Measurements from ENCODE around the gene NIPAL3.

The NIPAL3 gene

DNA sequence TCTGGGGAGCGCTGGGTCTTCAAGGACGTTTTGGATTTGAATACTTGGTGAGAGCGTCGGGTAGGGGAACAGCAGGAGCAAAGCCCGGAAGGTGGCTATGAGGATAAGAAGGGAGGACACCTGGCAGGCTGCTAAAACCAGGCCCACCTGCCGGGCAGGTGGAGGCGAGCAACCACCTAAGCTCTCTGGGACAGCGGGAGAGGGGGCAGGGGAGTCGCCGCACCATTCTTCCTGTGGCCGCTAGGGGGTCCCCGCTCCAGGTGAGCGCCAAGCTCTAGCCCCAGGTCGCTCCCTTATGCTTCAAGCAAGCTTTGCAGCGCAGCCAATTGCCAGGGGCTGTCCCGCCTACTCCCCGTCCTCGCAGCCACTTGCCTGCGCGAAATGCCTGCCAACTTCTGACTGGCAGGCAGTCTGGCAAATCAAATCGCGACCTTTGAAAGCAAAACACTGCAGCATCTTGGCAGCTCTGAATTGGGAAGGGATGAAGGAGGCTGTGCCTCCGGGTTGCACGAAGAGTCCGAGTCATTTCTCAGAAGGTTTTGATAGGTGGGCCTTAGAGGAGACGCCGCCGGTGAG, at the start of gene NIPAL3:
Gene NIPAL3 (plus strand): TSS at position 469 of the 576 bp plus-strand sequence. CDS start 3,746 bp downstream, outside the sequence.
- Histone ChIP-seq H3K27me3 (peaks cover 8 to 30% (median 23%) of the 10 kb centered on the region in 11 experiments), H3K9me3 (replicated peaks in 1 of 11) (no peaks in the 10 kb centered on the region), H4K20me1 (peaks cover 0 to 5% (median 0%) of the 10 kb centered on the region in 11 experiments; a peak in 1 of 22 replicates), H3K4me1 (peaks cover 29 to 45% (median 41%) of the 10 kb centered on the region in 10 experiments), H3K27ac (peak within 1 kb of the TSS in 9 of 11 experiments; percentile 0 to 34 (median 23); a peak in 12 of 22 replicates), H3K9ac (peak within 1 kb of the TSS; percentile 43 to 76 (median 66); a peak in 20 of 22 replicates), H3K36me3 (peaks cover 0 to 12% (median 9%) of the 10 kb centered on the region in 11 experiments; a peak in 9 of 22 replicates), H3K4me2 (peak within 1 kb of the TSS; percentile 85 to 98 (median 93)), H3K4me3 (peak within 1 kb of the TSS; percentile 69 to 82 (median 73))
- TF ChIP-seq Cebpa-rat (IDR thresholded peaks at IDR 0.05) = no peak

DNA sequence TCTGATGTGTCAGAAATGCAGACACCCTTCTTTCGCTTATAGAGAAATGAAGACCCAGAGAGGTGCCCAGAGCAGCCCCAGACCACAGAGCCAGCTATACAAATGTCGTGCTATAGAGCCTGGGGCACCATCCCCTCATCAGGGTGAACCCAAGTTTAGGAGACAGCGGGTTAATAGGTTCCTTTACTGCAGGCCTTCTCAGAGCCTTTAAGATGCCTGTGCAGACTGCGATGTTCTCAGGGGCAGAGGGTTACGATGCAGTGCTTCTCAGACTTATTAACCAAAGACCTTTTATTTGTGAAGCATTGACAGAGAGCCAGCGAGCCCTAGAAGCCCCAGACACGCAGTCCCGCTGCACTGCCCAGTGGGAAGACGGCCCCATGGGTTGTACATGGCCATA, 48.9 kb upstream of the NIPAL3 start:
- Histone ChIP-seq H3K36me3 (no peaks in the 10 kb centered on the region), H3K9ac (no peak overlapping the region), H3K9me3 (replicated peaks in 1 of 11) (no peaks in the 10 kb centered on the region), H3K4me1 (peaks cover 0 to 30% (median 14%) of the 10 kb centered on the region in 10 experiments; a peak in 12 of 20 replicates), H3K27me3 (no peaks in the 10 kb centered on the region), H3K27ac (no peak overlapping the region), H3K4me2 (no peak overlapping the region), H4K20me1 (no peaks in the 10 kb centered on the region), H3K4me3 (no peak overlapping the region)
- TF ChIP-seq Cebpa-rat (IDR thresholded peaks at IDR 0.05) = no peak

DNA sequence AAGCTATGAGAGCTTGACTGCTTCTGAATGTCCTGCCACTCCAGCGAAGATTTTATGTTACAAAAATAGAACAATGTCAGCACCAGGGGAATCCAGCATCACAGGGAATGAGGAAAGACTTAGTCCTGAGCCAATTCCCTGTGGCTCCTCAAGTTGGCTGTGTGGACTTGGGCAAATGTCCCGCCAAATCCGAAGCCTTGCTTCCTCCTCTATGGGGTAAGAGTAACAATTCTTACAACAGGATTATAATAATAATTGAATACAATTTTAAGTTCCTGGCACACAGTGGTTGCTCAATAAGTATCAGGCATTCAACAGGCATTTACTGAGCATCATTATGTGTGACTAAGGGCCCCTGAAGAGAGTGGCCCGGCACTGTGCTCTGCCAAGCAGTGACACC, 46.4 kb upstream of the NIPAL3 start:
- Histone ChIP-seq H3K4me1 (peaks cover 6 to 31% (median 19%) of the 10 kb centered on the region in 10 experiments; a peak in 18 of 20 replicates), H3K27ac (no peak overlapping the region)
- no peak for TF ChIP-seq Cebpa-rat (IDR thresholded peaks at IDR 0.05)

DNA sequence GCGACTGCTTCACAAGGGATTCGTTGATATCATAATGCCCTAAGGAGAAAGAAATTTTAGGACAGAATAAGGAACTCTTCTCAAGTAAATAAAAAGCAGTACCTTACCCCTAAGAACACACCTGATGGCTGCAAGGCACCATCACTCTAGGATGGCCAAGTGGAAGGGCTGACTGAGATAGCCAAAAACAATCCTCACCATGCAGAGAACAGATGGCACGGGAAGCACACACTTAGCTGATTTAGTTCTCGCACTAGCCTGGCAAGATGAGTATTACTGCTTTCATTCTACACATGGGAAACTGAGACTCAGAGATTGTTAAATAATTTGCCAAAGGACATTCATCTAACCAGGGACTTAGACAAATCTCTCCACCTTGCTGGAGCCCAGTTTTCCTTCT, 45.8 kb upstream of the NIPAL3 start:
- Histone ChIP-seq H3K9ac (no peak overlapping the region), H3K4me2 (no peak overlapping the region), H3K27me3 (no peaks in the 10 kb centered on the region), H4K20me1 (no peaks in the 10 kb centered on the region), H3K36me3 (no peaks in the 10 kb centered on the region), H3K9me3 (replicated peaks in 1 of 11) (no peaks in the 10 kb centered on the region), H3K4me3 (no peak overlapping the region), H3K27ac (no peak overlapping the region), H3K4me1 (peaks cover 6 to 25% (median 15%) of the 10 kb centered on the region in 10 experiments; a peak in 18 of 20 replicates)
- no peak for TF ChIP-seq Cebpa-rat (IDR thresholded peaks at IDR 0.05)

More for the DNA sequence above, 46.4 kb upstream of the NIPAL3 start:
- no peaks in the 10 kb centered on the region for H3K27me3 ChIP-seq
- H3K9ac ChIP-seq = no peak overlapping the region
- H3K9me3 ChIP-seq (replicated peaks in 1 of 11) = no peaks in the 10 kb centered on the region
- H3K36me3 ChIP-seq = no peaks in the 10 kb centered on the region
- no peak overlapping the region for H3K4me2 ChIP-seq
- no peak overlapping the region for H3K4me3 ChIP-seq
- H4K20me1 ChIP-seq = no peaks in the 10 kb centered on the region

DNA sequence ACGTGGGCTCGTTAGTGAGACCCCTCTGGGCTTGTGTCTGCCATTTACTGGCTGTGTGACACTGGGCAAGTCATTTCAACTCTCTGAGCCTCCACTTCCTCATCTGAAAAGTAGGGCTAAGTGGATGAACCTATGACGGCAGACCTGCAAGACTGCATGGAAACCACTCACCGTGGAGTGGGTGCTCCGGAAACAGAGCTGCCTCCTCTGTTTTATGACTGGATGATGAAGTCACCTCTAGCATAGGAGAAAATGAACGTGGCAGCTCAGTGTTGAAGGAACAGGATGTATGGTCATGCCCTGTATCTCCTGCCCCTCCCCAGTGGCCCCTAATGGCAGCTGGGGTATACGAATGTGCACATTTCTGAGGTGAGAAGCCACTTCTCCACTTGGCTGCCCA, 42.6 kb upstream of the NIPAL3 start:
- Histone ChIP-seq H4K20me1 (no peaks in the 10 kb centered on the region; a peak in 1 of 22 replicates), H3K4me1 (peaks cover 0 to 11% (median 9%) of the 10 kb centered on the region in 10 experiments; a peak in 12 of 20 replicates), H3K4me3 (no peak overlapping the region), H3K36me3 (no peaks in the 10 kb centered on the region), H3K4me2 (peak overlapping the region in 8 of 11 experiments; percentile 2 to 38 (median 16); a peak in 11 of 22 replicates), H3K9ac (no peak overlapping the region), H3K9me3 (replicated peaks in 1 of 11) (no peaks in the 10 kb centered on the region), H3K27me3 (no peaks in the 10 kb centered on the region), H3K27ac (no peak overlapping the region)
- no peak for TF ChIP-seq Cebpa-rat (IDR thresholded peaks at IDR 0.05)

DNA sequence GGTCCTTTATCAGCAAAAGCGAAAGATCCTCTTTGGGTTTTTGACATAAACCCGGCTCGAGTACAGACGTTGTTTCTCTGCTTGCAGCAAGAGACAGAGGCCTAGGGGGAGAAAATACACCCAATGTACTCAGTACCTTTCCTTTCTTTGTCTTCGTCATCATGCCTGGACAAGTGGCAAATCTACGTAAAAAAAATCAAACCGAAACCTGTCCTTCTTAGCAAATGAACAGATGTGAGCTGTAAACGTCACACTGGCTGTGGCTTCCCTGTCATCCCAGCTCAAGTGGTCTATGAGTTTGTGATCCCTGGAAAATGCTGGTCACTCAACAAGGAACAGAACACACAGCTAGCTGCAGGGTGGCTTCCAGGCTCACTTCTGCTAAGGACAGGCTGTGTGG, 41.9 kb upstream of the NIPAL3 start:
- Histone ChIP-seq H3K9me3 (replicated peaks in 1 of 11) (no peaks in the 10 kb centered on the region), H3K9ac (no peak overlapping the region), H3K4me2 (no peak overlapping the region), H3K27ac (no peak overlapping the region), H3K4me1 (peaks cover 0 to 11% (median 9%) of the 10 kb centered on the region in 10 experiments; a peak in 12 of 20 replicates), H4K20me1 (no peaks in the 10 kb centered on the region; a peak in 1 of 22 replicates), H3K36me3 (no peaks in the 10 kb centered on the region), H3K27me3 (no peaks in the 10 kb centered on the region), H3K4me3 (no peak overlapping the region)
- no peak for TF ChIP-seq Cebpa-rat (IDR thresholded peaks at IDR 0.05)

DNA sequence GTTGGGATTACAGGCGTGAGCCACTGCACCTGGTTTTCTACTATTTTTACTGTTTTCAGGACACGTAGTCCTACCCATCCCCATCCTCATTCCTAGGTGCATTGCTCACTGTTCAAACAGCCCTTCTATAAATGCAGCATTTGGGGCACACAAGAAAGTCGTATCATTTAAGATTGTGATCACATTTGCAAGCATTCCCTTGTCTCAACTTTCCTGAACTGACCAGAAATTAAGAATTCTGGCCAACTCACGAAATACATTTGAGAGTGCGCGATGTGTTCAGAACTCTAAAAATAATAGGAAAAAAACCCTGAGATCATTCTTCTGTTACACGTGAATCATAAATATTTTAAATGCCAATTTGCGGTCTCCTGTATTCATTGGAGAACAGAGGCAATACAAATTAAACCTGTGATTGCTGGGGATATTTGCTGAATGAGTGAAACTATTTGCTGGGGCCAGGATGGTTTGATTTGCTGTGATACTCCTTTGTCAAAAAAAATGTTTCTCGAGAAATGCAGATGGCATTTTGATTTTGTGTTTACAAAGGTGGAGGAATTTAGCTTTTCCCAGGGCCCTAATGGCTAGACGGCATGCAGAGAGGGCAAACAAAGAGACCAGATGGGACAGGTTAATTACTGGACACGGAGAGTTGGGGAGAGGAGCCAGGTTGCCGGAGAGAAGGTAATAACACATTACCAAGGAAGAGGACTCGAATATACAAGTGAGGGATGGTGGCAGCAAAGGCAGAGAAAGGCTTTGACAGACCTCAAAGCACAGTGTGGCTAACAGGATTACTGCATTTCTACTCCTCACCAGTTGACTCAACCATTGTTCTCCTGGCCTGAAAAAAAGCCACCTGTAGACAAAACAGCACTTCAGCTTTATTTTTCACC, 40.5 kb upstream of the NIPAL3 start:
- Histone ChIP-seq H3K27ac (no peak overlapping the region), H3K4me1 (peaks cover 0 to 17% (median 10%) of the 10 kb centered on the region in 10 experiments; a peak in 13 of 20 replicates), H3K4me2 (no peak overlapping the region), H3K36me3 (no peaks in the 10 kb centered on the region), H3K9me3 (replicated peaks in 1 of 11) (no peaks in the 10 kb centered on the region), H3K4me3 (no peak overlapping the region), H3K27me3 (no peaks in the 10 kb centered on the region), H4K20me1 (no peaks in the 10 kb centered on the region; a peak in 1 of 22 replicates), H3K9ac (no peak overlapping the region)
- TF ChIP-seq Cebpa-rat (IDR thresholded peaks at IDR 0.05) = no peak

DNA sequence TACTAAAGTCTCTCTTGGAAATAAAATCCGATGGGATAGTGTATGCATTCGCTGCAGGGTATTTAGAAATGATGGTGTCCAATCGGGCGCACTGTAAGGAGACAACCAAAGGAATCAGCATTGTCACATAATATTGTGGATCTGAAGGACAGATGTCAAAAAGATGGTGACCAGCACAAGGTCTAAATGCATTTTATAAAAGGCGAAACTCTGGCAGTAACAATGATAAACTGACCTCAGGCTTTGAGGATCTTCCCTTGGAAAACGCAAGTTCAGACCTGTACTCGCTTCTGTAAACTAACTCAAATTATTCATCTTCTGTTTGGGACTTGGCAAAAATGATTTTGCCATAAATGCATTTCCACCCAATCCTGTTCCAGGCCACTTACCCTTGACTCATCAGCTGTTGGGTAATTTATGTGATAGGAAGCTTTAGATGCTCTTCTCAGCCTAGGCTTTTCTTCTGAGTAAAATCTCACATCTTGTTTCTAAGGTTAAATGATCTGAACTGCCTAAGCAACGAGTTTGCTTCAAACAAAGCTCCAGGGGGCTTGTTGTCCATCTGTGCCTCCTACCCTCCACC, 35.8 kb upstream of the NIPAL3 start:
- Histone ChIP-seq H3K9me3 (replicated peaks in 1 of 11) (no peaks in the 10 kb centered on the region), H3K9ac (no peak overlapping the region), H3K4me3 (no peak overlapping the region), H3K36me3 (no peaks in the 10 kb centered on the region), H3K27ac (0 out of 22 replicates have a peak overlapping the region, but pooled peaks of 1 of the 11 experiments have one; percentile 48), H3K4me2 (peak overlapping the region in 4 of 11 experiments; percentile 18 to 38 (median 30); a peak in 5 of 22 replicates), H4K20me1 (no peaks in the 10 kb centered on the region; a peak in 1 of 22 replicates), H3K4me1 (peaks cover 5 to 32% (median 16%) of the 10 kb centered on the region in 10 experiments), H3K27me3 (peaks cover 0 to 8% (median 0%) of the 10 kb centered on the region in 11 experiments; a peak in 1 of 22 replicates)
- TF ChIP-seq Cebpa-rat (IDR thresholded peaks at IDR 0.05) = no peak

Data from BLaER1 treated with 17β-estradiol and CSF1 and Interleukin-3, amounts not matched to agents 10 nM and 100 nM (cell line).